Naive B cell (primary cell): ENCODE measurements around the gene PSMA7. TPM values are rescaled to one million over a fixed set of nuclear protein-coding genes. Genes with fewer than 3 reads are reported as not detected.
A peak's percentile ranks its signal among the peaks of the same experiment; 100 is the strongest.

Source experiments
- ATAC-seq, 2 donors: fragments of 150-1000 bp; cut with Tn5 transposase; 2 replicates each; pipeline ENCODE4 v1.10.0; 2021; ENCODE audit warnings: low read depth in 2 of 2, mild to moderate bottlenecking in 2 of 2, moderate library complexity in 2 of 2
- DNase-seq: peaks from one replicate; pipeline ENCODE4 v3.0.0; 2022
- H3K27ac Mint-ChIP-seq, 6 donors: one replicate each; pipeline ENCODE4 v1.8.0; 2020 to 2022; ENCODE audit warnings: mild to moderate bottlenecking in 6 of 6, mixed read lengths in 6 of 6, moderate library complexity in 5 of 6, inconsistent platforms in 2 of 6
- H3K27me3 Mint-ChIP-seq, 3 donors: one replicate each; pipeline ENCODE4 v1.8.0; 2021 to 2022; ENCODE audit warnings: mixed read lengths in 3 of 3, mild to moderate bottlenecking in 1 of 3
- H3K36me3 Mint-ChIP-seq, 2 donors: one replicate each; pipeline ENCODE4 v1.8.0; 2020 to 2022; ENCODE audit warnings: mixed read lengths in 2 of 2, inconsistent platforms in 1 of 2, mild to moderate bottlenecking in 1 of 2
- H3K4me1 Mint-ChIP-seq, 3 donors: one replicate each; pipeline ENCODE4 v1.8.0; 2020 to 2022; ENCODE audit warnings: mixed read lengths in 3 of 3, inconsistent platforms in 1 of 3, mild to moderate bottlenecking in 1 of 3, moderate library complexity in 1 of 3
- H3K4me3 Mint-ChIP-seq, 8 donors: one replicate each; pipeline ENCODE4 v1.8.0; 2020 to 2022; ENCODE audit warnings: mild to moderate bottlenecking in 8 of 8, mixed read lengths in 8 of 8, moderate library complexity in 8 of 8, inconsistent platforms in 2 of 8
- H3K9me3 Mint-ChIP-seq, 7 donors: one replicate each; pipeline ENCODE4 v1.8.0; 2020 to 2022; ENCODE audit warnings: mixed read lengths in 7 of 7, mild to moderate bottlenecking in 5 of 7, inconsistent platforms in 2 of 7, moderate library complexity in 1 of 7
- polyA plus RNA-seq, 6 donors: library from polyadenylated mRNA; unstranded; fragments of 300-500 nt; fragmentation: Illumina TruSeq; gene quantifications; one replicate each; pipeline ENCODE4 v1.2.3, GENCODE V29; 2021; ENCODE audit warnings: low read depth in 6 of 6

The PSMA7 gene
- polyA plus RNA-seq, 6 donors from 2014 or later: 367 to 572 (median 436) TPM

DNA sequence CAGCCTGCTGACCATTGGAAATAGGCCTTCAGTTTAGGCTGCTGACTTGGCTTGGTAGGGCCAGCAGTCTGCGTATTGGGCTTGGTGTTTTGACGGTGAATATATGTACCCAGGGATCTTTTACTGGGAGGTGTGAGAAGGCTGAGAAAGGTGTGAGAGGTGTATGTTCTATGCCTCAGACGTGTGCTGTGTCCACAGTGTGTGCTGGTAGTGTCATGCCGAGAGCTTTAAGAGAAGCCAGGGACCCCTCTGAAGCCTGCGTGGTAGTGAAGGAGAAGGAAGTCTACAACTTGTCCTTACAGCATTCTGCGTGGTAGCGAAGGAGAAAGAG lies 2.5 kb upstream of the PSMA7 start:
- peaks cover 46 to 62% (median 51%) of the 10 kb centered on the region in 3 donors for H3K4me1 Mint-ChIP-seq
- peak overlapping the region in 2 of 6 donors; percentile 93 to 98 for H3K27ac Mint-ChIP-seq
- DNase-seq (no peak), ATAC-seq (no peak)
- H3K36me3 Mint-ChIP-seq: no peaks in the 10 kb centered on the region
- peak overlapping the region in 6 of 8 donors; percentile 40 to 89 (median 57) for H3K4me3 Mint-ChIP-seq
- H3K9me3 Mint-ChIP-seq: no peaks in the 10 kb centered on the region
- no peaks in the 10 kb centered on the region for H3K27me3 Mint-ChIP-seq

DNA sequence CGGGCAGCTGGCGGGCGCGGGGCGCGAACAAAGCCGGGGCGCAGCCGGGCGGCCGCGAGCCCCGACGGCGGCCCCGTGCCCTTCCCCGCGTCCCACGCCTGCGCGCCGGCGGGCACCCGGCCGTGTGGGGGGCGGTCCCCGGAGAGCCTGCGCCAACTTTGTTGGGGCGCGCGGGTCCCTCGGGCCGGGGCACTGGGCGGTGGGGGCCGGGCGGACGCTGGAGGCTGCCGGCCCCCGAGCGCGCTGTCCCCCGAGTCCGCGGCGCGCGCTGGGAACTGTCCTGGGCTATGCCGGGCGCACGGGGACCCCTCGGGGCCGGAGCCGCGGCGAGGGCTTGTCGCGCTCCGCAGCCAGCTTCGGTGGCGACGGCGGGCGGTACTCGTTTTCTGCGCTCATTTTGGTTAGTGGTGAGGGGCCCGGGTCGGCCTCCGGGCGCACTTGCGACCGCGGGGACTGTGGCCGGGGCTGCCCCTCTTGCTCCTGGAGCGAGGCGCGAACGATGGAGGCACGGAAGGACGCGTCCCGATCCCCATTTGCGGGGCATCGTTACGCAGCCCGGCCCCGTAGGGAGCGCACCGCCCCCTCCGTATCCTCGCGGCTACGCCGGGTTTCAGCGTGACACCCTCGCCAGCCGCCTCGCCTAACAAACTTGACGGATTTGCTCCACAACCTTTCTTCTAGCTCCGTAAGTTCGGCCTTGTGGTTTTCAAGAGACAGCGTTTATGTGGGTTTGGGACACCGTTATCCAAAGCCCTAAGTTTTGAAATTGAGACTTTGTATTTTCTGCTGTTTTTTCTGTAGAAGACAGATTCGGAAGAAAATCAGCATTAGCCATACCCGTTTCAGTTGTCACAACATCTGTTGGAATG lies 997 bp upstream of the PSMA7 start:
- ATAC-seq (no peak), DNase-seq (peak; percentile 27)
- H3K27ac Mint-ChIP-seq: peak overlapping the region in 5 of 6 donors; percentile 86 to 98 (median 93)
- peaks cover 35 to 52% (median 48%) of the 10 kb centered on the region in 3 donors for H3K4me1 Mint-ChIP-seq
- H3K27me3 Mint-ChIP-seq: no peaks in the 10 kb centered on the region
- no peaks in the 10 kb centered on the region for H3K9me3 Mint-ChIP-seq
- H3K4me3 Mint-ChIP-seq: peak overlapping the region; percentile 73 to 92 (median 84)
- no peaks in the 10 kb centered on the region for H3K36me3 Mint-ChIP-seq

DNA sequence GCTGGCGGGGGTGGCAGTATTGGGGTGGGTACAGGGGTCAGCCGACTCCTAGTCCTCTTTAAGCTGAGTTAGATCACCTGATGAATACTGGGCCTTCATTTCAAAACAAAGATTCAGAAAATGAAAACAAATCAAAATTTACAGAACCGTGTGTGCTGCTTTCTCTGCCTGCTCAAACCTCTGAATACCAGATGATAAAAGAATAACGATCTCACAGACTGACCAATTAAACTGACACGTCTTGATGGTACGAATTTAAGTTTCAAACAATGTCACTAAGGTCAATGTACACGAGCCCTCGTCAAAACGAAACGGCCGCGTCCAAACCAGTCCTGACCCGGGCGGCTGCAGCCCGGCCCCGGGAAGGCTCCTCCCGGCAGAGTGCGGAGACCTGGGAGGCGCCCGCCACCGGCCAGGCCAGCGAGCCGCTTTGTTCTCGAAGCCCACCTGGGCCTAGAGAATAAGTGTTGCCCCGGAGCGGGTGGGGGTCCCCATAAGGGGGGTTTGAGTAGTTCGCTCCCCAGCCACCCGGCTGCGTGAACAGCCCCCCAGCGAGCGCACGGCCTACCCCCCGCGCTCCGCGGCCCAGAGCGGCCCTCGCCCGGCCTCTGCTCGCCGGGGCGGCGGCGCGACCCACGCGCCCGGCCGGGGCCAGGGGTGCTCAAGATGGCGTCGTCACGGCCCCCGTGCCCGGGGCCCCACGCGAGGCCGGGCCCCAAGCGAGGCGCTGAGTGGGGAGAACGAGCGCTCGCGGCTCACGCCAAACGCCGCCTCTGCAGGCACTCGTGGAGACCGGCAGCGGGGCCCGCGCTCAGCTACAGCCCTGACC lies 728 bp downstream of the PSMA7 start:
- ATAC-seq: peak; percentile 16 to 22

DNA sequence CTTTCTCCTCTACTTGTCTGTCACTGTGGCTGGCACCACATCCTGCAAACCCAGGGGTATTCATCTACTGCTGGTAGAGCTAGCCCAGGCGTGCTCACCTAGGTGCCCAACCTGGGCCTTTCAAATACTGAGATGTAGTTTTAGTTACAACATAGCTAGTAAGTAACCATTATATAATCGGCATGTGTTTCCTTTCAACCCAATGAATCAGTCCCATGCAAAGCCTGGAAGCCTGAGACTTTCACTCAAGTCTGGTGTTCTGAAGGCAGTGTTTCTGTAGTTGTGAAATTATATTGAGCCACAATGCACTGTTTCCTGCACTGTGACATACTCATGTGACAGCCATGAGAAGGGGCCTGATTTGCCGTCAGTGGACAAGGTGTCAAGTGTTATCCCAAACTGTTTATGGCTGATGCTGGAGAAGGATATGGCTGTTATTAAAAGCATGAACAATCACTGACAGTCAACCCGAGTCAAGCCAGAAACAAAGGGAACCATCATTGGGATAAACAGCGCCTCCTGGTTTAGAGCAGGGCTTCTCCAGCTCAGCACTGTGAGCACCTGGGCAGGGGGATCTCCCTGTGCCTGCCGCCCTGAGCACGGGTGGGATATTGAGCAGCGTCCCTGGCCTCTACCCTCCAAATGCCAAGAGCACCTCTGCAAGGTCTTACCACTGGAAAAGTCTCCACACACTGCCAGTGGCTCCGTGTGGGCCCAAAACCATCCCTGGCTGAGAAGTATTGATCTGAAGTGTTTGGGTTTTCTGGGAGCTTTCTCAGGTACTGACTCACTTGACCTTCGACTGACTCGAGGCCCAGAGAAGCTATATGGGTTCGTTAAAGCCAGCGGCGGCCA lies 1.6 kb downstream of the PSMA7 start:
- DNase-seq: no peak
- peaks cover 12 to 14% of the 10 kb centered on the region in 2 donors for H3K36me3 Mint-ChIP-seq
- H3K4me1 Mint-ChIP-seq: peaks cover 38 to 56% (median 44%) of the 10 kb centered on the region in 3 donors
- H3K27ac Mint-ChIP-seq: peak overlapping the region in 5 of 6 donors; percentile 86 to 94 (median 86)
- no peaks in the 10 kb centered on the region for H3K27me3 Mint-ChIP-seq
- H3K4me3 Mint-ChIP-seq: peak overlapping the region; percentile 82 to 95 (median 87)
- H3K9me3 Mint-ChIP-seq: no peaks in the 10 kb centered on the region
- no peak for ATAC-seq

More for the DNA sequence above, 728 bp downstream of the PSMA7 start:
- Mint-ChIP-seq H3K9me3 (no peaks in the 10 kb centered on the region), H3K27me3 (no peaks in the 10 kb centered on the region), H3K4me1 (peaks cover 39 to 51% (median 47%) of the 10 kb centered on the region in 3 donors), H3K27ac (peak overlapping the region; percentile 39 to 94 (median 86)), H3K36me3 (peaks cover 8 to 10% of the 10 kb centered on the region in 2 donors), H3K4me3 (peak overlapping the region; percentile 82 to 95 (median 87))
- no peak for DNase-seq

DNA sequence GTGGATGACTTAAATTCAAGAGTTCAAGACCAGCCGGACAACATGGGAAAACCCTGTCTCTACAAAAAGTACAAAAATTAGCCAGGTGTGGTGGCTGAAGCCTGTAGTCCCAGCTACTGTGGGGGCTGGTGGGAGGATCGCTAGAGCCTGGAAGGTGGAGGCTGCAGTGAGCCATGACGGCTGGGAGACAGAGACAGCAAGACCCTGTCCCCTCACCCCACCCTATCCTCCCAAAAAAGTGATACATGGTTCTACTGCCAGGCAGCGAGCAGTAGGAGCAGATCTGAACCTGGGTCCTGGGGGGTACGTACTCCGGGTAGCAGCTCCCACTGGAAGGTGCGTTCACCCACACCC lies 2.2 kb downstream of the PSMA7 start:
- Mint-ChIP-seq H3K27me3 (no peaks in the 10 kb centered on the region), H3K4me3 (peak overlapping the region in 7 of 8 donors; percentile 4 to 95 (median 85)), H3K9me3 (no peaks in the 10 kb centered on the region), H3K36me3 (peaks cover 18 to 19% of the 10 kb centered on the region in 2 donors), H3K27ac (peak overlapping the region in 4 of 6 donors; percentile 54 to 89 (median 78)), H3K4me1 (peaks cover 42 to 55% (median 47%) of the 10 kb centered on the region in 3 donors)
- ATAC-seq: no peak
- no peak for DNase-seq

DNA sequence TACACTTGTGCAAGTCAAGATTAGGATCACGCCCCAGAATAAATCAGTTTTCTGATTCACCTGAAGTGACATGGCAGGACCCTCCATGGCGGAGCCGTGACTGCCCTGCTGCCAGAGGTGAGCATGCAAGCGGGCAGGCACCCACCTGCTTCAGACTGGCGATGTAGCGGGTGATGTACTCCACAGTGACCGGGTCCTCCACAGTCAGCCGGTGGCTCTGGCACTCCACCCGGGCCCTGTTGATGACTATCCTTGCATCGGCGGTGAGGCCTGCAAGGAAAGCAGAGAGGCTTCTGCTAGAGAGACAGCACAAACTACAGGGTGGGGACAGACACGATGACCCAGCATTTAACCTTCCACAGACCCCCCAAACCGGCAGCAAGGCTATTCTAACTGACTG lies 3.6 kb downstream of the PSMA7 start:
- ATAC-seq (no peak), DNase-seq (no peak)
- Mint-ChIP-seq H3K27me3 (no peaks in the 10 kb centered on the region), H3K9me3 (no peaks in the 10 kb centered on the region), H3K4me3 (peak overlapping the region in 2 of 8 donors; percentile 37 to 91), H3K36me3 (peaks cover 18 to 19% of the 10 kb centered on the region in 2 donors), H3K4me1 (peaks cover 33 to 44% (median 33%) of the 10 kb centered on the region in 3 donors), H3K27ac (peak overlapping the region in 2 of 6 donors; percentile 63 to 78)

DNA sequence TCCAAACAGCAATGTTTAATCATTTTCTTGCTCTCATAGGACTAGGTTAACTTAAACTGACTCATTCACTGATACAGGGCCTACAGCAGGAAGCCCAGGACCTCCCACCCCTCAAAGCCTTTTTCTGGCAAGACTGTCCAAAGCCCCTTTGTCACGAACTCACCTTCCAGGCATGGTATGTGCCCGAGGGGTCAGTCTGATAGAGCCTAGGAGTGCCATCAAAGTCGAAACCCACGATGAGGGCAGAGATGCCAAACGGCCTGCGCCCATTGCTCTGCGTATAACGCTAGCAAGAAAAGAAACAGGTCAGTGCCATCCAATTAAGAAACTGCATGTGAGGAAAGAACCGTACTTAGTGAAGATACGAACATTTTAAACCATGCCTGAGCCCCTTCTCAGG lies 4.3 kb downstream of the PSMA7 start:
- Mint-ChIP-seq H3K27ac (peak overlapping the region in 1 of 6 donors; percentile 63), H3K27me3 (no peaks in the 10 kb centered on the region), H3K36me3 (peaks cover 18 to 19% of the 10 kb centered on the region in 2 donors), H3K4me3 (peak overlapping the region in 1 of 8 donors; percentile 91), H3K9me3 (no peaks in the 10 kb centered on the region), H3K4me1 (peaks cover 30 to 43% (median 31%) of the 10 kb centered on the region in 3 donors)
- ATAC-seq (no peak), DNase-seq (no peak)

DNA sequence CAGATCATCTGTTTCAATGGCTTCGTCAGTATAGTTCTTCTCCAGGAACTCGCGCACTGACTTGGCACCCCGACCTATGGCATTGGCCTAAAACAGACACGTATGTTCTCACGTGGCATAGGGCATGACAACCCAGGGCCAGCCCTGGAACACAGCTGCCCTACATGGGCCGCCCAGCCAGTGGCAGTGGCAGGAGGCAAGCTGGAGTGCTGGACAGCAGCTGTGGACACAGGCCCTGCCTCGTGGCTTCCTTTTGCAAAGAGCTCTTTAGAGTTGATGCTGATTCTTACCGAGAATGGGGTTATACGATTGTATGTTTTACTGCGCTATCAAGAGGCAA lies 5.0 kb downstream of the PSMA7 start:
- Mint-ChIP-seq H3K4me3 (peak overlapping the region in 2 of 8 donors; percentile 25 to 76), H3K27me3 (no peaks in the 10 kb centered on the region), H3K27ac (peak overlapping the region in 1 of 6 donors; percentile 63), H3K4me1 (peaks cover 30 to 49% (median 31%) of the 10 kb centered on the region in 3 donors), H3K9me3 (no peaks in the 10 kb centered on the region), H3K36me3 (peaks cover 18 to 19% of the 10 kb centered on the region in 2 donors)
- ATAC-seq (no peak), DNase-seq (no peak)

DNA sequence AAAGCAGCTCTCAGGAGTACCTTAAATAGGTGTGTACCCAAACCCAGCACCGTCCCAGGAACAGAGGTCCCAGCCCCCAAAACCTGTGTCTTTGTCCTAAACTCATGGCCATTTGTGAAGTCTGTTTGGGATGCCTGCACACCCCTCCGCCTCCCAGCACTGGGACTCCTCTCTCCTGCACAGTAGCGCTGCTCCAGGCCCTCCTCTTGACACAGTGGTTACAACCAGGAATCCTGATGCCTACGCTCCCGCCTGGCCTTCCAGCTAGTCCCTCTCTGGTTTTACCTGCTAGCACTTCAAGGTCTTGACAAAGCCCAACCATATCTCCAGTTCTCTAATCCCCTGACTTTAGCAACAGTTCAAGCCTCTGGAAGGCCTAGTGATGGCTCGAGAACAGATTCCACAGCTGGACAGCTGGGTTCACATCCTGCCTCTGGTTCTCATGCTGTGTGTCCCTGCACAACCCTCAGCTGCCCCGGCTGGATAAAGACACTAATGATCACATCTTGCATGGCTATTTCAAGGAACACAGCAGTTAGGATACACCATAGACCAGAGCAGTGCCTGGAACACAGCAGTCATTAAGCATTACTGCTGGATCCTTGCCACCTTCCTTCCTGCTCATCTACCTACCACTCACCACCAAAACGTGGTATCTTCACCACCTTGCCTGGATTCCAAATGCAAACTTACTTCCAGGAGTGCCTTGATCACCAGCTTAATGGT lies 5.6 kb downstream of the PSMA7 start:
- H3K36me3 Mint-ChIP-seq: peaks cover 18 to 19% of the 10 kb centered on the region in 2 donors
- no peaks in the 10 kb centered on the region for H3K9me3 Mint-ChIP-seq
- peak overlapping the region in 2 of 8 donors; percentile 3 to 61 for H3K4me3 Mint-ChIP-seq
- DNase-seq (no peak), ATAC-seq (no peak)
- H3K4me1 Mint-ChIP-seq: peaks cover 31 to 51% (median 31%) of the 10 kb centered on the region in 3 donors
- peak overlapping the region in 4 of 6 donors; percentile 7 to 76 (median 68) for H3K27ac Mint-ChIP-seq
- H3K27me3 Mint-ChIP-seq: no peaks in the 10 kb centered on the region

DNA sequence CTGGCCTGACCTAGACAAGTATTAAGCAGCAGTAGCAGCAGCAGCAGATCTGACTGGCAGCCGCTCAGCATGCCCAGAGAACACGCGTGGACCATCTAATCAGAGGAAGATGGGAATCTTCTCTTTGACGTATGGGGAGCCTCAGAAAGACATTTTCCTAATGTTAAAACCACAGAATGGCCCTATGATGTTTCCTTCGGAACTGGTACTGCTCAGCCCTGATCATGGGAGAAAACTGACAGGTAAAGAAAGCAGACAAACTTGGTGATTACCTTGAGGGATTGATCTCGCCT lies 6.2 kb downstream of the PSMA7 start:
- no peak for ATAC-seq
- peak overlapping the region in 1 of 8 donors; percentile 61 for H3K4me3 Mint-ChIP-seq
- H3K4me1 Mint-ChIP-seq: peaks cover 34 to 53% (median 34%) of the 10 kb centered on the region in 3 donors
- H3K36me3 Mint-ChIP-seq: peaks cover 19 to 22% of the 10 kb centered on the region in 2 donors
- H3K27ac Mint-ChIP-seq: peak overlapping the region in 5 of 6 donors; percentile 27 to 86 (median 66)
- no peak for DNase-seq
- H3K9me3 Mint-ChIP-seq: no peaks in the 10 kb centered on the region
- H3K27me3 Mint-ChIP-seq: no peaks in the 10 kb centered on the region

DNA sequence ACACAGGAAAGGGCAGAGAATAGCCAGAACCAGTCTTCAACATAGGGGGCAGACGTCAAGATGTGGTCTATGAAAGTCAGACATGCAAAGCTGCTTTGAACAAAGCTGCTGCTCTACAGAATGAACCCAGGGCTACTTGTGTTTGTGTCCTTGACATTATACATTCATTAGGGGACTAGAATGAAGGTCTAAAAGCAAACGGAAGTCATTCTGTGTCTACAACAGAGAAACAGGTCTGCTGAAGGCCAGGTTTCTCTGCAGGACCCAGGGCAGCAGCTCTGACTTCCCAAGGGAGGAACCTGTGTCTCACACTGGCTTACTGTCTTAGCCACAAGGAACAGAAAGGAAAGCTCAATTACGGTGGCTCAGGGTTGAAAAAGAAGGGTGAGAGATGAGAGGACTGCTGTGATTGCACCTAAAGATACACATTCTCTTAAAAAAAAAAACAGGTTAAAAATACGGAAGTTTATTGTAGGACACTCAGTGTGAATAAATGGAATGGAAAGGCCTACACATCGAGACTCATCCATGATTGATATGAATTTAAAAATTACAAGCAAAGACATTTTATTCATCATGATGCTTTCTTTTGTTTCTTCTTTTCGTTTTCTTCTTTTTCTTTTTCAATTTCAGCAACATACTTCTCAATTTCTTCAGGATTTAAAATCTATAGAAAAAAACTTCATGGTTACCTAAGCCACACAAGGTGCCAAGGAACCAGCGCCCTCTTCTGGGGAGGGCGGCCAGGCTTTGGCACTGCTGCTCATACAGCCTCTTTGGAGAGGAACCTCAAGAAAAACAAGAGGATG lies 6.7 kb downstream of the PSMA7 start:
- no peaks in the 10 kb centered on the region for H3K9me3 Mint-ChIP-seq
- DNase-seq (peak; percentile 63), ATAC-seq (peak; percentile 87 to 94)
- no peaks in the 10 kb centered on the region for H3K27me3 Mint-ChIP-seq
- peak overlapping the region in 5 of 6 donors; percentile 27 to 86 (median 66) for H3K27ac Mint-ChIP-seq
- H3K36me3 Mint-ChIP-seq: peaks cover 19 to 23% of the 10 kb centered on the region in 2 donors
- H3K4me1 Mint-ChIP-seq: peaks cover 31 to 51% (median 33%) of the 10 kb centered on the region in 3 donors
- peak overlapping the region in 2 of 8 donors; percentile 3 to 61 for H3K4me3 Mint-ChIP-seq
